HG02610 (cell line): ENCODE measurements around the gene ZNF750.
A peak's percentile ranks its signal among the peaks of the same experiment; 100 is the strongest.

Experiments
- ATAC-seq: cut with Tn5 transposase; IDR thresholded peaks from one replicate; pipeline ENCODE4 v1.9.1; 2021; ENCODE audit warnings: mild to moderate bottlenecking, moderate library complexity; ENCODE audit not compliant: unreplicated experiment

ZNF750 gene

DNA sequence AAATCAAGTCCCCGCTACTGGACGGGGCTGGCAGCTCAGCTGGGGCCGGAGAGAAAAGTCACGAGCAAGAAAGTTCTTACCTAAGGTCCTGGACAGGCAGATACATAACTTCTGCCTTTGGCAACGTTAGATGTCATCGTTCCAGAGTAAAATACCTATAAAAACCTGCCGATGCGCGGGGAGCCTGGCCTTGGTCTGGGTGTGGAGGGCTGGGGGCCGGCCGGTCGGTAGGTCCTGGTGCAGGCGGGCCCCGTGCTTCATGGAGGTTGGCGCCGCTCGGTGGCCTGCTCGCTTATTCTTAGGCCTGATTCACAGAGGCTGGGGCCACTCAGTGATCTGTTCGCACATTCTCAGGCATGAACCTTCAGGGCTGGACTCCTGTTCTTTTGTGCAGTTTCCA, 33.7 kb upstream of the ZNF750 start:
- no peak for ATAC-seq

DNA sequence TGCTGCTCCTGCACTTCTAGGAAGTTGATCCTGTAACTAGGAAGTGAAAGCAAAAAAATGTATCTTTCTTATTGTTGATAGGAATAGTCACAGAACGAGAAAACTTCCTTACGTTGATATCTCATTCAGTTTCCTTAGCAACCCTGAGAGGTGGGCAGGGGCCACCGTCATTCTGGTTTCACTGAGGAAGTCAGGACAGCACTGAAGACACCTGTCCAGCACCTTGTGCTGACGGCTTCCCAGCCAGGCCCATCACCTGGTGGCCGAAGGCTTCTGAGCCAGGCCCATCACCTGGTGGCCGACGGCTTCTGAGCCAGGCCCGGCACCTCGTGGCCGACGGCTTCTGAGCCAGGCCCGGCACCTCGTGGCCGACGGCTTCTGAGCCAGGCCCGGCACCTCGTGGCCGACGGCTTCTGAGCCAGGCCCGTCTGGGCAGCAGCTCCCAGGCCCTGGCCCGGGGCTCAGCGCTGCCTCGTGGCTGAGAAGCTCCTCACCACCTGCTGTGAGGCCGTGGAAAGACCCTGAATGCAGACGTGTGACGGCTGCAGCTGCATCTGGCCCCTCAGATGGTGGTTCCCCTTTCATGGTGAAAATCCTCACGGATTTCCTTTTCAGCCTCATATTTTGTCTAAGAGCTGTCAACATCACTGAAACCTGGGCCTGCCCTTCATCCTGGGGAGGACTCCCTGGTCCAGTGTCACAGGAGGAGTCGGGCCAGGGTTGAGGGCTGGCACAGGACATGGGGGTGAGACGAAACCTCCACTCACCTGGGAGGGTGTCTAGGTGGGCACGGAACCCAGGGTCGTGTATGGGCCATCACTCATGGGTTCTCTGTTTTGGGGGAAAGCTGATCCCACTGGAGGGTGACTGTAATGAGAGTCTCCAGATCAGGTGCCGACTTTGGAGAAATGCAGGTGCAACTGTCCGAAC, 33.0 kb upstream of the ZNF750 start:
- no peak for ATAC-seq

DNA sequence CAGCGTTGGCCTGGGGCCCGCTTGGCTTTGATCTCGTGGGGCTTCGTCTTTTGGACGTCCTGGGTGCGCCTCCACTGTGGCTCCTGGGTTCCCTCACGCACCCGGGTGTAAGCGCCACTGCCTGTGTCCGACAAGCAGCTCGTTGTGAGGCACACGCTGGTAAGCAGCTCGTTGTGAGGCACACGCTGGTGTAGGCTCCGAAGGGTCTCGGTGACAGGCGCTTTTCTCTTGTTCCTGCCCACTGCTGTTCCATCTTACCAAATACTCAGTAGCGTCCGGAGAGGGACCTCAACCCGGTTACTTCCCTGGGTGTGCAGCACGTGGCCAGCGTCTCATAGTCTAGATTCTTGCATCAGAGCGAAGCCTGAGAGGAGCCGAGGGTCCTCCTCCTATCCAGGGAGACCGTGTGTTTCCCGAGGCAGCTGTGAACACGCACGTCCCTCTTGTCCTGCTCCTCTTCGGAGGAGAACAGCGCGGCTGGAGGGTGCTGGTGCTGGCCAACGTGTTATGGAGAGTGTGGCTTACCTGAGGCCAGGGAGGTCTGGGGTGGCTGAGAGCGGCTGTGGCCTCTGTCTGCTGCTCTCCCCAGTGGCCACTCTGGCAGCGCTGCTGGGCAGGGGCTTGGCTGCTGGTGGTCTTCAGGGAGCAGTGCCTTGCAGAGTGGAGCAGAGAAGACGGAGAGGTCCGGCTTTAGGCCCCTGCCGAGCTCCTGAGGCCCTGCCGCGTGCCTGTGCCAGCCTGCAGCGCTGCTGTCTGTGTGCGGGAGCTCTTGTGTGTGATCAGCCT, 32.1 kb upstream of the ZNF750 start:
- ATAC-seq = no peak

DNA sequence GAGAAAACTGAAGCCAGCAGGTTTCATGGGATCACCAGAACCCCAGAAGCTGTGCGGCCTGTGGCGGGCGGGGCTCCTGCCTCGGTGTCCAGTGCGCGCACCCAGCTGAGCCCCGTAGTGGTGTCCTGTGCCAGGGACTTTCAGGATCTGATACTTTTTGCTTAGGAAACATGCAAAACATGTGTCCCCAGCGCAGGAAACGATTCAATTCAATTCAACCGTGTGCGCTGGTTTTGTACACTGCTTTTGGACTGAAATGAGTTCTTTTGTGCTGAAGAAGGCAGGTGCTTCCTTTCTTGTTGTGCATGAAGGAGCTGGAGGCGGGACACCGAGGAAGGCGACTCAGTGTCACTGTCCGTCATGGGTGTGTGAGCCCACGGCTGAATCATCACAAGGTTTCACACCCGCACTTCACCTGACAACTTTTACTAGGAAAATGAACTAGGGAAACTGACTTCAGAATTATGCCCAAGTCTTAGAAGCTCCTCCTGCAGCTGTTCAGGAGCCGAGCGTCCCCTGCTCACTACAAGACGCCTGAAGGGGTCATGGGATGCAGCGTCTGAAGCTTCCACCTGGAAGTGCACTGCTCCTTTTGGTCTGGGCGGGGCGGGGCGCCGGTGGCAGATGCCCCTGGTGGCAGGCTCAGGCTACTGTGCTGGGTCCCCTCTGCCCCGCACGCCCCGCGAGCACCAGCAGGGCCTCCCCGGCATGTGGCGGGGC, 31.4 kb upstream of the ZNF750 start:
- ATAC-seq = peak; percentile 70

DNA sequence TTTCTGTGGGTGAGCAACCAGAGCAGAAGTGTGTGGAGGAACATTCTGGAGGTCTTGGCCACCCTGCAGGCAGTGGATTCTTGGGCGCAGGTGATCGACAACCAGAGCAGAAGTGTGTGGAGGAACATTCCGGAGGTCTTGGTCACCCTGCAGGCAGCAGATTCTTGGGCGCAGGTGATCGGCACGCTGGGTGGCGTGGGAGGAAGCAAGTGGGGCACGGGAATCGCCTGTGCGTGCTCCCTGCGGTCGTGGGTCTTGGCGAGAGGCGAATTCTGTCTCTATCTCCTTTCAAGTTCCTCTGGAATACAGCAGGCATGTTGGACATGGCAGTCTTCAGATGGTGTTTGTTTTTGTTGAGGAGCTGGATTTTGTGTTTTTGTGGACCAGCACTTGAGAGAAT, 30.7 kb upstream of the ZNF750 start:
- ATAC-seq = no peak

DNA sequence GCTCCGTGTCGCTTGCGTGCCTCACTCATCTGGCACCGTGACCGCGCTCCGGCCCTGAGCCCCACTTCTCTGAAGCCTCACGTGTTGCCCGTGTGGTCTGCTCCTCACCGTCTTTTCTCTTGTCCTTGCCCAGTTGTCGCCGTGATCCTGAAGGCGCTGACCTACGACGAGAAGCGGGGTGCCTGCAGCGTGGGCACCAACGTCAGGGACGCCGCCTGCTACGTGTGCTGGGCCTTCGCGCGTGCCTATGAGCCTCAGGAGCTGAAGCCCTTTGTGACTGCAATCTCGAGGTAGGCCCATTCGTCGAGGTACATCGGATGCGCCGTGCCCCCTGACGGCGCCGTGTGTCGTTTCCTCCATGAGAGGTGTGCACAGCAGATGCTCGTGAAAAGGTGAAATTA, 30.3 kb upstream of the ZNF750 start:
- no peak for ATAC-seq

DNA sequence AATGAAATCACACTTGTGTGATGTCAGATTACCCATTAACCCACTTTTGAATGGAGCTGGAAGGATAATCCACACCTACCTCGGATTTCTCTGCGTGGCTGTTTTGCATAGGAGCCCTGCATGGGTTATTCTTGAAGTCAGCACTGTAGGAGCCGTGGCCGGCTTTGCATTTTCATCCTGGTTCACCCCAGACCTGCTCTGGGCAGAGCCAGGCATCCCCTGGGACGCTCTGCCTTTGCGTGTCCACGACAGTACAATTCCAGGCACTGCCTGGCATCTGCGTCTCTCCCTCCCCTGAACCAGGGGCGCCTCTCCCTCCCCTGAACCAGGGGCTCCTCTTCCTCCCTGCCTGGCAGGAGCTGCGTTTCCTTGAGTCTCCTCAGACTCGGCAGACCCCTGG, 29.7 kb upstream of the ZNF750 start:
- ATAC-seq = no peak

DNA sequence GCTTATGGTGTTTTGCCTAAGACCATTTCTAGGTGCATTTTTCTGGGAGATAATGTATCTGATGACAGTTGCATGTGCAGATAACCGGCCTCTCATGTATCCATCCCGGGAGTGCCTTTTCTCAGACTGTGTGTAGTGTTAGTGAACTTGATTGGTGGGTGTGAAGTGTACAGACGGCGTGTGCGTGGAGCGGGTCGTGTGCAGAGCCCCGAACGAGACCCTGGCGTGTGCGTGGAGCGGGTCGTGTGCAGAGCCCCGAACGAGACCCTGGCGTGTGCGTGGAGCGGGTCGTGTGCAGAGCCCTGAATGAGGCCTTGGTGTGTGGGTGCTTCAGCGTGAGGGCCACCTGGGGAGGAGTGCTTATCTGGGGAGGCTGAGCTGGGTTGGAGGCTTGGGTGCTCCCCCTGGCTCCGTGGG, 28.9 kb upstream of the ZNF750 start:
- no peak for ATAC-seq

DNA sequence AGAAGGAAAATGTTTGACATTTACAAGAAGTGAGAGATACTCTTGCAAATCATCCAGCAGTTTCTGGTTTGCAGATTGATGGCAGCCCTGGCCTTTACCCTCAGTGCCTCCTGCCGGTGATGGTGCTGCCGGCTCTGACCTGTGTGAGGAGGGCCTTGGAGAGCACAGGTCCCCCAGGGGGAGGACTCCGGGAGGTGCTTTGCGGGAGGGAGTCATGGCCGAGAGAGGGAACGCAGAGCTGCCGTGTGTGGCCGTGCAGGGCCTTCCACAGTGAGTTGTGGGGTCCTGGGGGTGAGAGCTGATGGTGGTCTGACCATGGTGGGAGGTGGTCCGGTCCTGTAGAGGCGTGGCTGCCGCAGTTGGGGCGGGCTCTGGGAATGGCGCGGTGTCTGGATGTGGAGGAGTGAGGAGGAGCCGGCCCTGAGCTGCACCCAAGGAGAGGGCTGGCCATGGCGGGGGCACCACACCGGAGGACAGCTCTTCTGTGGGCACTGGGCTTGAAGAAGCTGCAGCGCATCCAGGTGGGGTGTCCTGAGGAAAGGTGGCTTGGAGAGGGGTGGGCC, 28.0 kb upstream of the ZNF750 start:
- no peak for ATAC-seq

DNA sequence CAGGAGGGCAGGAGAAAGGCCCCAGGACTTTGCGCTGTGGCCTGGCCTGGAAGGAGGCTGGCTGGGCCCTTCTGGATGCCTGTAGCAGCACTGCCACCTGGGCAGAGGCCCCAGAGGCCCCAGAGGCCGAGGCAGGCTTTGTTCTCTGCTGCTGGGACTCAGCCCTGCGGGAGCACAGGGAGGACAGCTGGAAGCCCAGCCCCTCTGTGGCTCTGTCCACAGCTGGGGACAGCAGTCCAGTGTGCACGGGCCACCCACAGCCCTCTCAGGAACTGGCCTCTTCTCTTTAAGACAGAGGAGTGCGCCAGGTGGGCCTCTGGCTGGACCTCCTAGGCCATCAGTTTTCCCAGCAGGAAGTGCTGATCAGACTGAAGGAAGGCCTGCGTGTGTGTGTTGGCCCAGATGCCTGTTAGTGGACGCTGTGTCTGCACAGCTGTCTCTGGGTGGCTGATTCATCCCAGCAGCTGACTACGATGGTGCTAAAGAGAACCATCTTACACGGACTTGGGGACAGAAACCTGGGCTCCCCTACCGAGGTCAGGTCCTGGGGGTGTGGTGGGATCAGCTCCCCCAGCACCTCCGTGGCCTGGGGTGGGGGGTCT, 26.9 kb upstream of the ZNF750 start:
- no peak for ATAC-seq

DNA sequence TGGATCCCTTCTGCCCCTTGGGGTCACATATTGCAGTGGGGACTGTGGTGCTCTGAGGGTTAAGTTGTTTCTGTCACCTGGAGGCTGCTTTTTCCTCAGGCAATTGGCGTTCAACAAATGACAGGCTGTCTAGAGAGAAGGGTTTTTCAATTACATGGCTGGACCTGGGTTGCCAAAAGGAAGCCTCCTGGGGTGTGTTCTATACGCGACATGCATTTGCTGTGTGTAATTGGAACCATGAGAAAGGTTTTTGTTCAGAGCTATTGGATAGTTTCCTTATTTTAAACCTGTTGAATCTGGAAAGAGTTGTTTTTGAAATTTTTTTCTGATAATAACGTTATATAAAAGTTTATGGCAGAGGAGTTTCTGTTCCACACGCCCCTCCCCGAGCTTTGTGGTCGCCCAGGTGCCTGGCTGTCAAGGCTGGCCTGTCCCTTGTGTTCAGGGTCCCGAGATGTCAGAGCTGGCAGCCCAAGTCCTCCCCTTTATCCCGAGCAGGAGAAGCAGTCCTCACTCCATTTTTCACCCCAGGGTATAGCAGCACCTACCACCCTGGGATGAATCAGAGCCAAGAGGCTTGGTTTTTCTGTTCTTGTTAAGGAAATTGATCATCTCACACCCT, 26.1 kb upstream of the ZNF750 start:
- ATAC-seq = no peak

DNA sequence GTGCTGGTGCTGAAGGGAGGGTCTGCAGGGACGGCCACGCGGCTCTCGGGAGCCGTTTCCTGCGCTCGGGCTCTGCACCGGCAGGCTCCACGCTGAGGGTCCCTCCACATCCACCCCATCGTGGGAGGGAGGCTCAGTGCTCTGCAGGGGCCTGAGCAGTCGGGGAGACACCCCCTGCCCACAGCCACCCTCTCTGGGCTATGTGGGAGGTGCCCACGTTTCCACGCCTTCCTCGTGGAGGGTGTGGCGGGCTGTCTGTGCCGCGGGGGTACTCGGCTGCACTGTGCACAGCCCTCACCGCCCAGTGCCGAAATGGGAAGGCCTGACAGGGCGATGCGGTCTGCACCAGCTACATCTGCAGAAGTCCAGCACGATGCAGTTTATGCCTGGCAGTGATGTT, 25.5 kb upstream of the ZNF750 start:
- ATAC-seq = no peak

DNA sequence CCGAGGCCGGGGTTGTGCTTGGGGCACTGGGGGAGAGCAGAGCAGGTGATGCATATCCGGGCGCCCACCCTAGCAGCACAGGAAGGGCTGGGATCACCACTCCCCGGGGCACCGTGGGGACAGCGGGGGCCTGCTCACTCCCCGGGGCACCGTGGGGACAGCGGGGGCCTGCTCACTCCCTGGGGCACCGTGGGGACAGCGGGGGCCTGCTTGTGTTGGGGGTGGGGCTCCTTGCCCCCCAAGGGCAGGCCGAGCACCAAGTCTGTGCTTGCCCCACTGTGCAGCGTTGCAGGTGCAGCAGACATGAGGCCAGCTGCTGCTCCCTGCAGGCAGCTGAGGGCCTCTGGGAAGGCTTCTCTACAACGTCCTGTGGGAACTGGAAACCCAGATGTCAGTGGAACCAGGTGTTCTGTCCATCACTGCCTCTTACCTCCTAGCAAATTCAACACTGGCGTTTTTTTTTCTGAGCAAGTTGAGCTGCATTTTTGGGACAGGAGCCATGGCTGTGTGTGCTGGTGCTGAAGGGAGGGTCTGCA, 25.0 kb upstream of the ZNF750 start:
- no peak for ATAC-seq

DNA sequence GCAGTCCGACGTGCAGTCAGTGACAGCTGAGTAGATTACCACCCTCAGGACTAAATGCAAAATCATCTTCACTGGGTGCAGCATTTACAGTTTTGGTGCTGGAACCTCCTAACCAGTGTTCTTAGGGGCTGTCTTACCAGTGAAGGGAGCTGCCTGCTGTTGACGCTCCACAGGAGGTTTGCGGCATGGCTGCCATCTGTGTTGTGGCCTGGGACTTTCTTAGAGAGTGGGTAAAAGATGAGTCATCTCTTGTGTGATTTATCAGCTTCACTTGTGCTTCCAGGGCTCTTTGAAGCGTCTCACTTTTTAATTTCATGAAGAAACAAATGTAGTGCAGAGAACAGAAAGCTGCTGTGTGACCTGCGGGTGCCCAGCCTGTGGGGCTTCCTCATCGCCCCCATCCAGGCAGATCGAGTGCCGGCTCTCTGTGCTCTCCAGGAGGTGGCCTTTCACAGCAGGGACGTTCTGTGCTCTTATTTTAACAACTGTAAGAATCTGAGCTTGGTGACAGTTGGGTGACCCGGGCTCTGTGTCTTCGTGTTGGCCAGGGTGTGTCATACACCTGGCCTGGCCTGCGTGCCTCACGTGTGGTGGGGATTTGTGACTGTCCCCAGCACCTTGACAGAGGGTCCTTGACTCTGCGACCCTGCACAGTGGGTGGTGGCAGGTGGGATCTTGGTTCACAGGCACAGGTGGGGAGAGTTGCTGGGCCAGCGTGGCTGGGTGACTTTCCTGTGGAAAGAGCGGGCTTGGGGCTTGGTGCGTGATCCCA, 24.3 kb upstream of the ZNF750 start:
- ATAC-seq = peak; percentile 83

DNA sequence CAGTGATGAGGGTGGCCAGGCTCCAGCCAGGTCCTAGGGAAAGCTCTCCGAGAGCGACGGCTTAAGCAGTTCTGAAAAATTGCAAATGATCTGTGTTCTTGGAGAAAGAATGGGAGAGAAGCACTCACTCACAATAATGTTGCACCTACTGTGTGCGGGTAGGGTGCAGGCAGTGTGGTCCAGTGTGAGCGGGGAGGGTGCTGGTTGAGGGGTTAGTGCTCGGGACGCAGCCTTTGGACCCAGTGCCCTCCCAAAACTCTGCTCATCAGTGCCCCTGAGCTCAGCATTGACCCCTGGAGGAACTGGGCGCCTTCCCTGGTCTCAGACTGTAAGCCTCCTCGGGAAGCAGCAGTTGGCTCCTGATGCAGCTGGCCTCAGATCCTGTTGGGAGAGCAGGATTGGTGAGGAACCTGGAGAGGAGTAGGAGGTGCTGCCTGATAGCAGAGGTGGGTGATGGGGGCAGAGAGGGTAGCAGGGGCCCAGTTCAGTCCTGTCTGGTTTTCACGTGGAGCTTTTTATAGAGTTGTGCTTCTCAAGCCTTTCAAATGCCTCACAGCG, 23.6 kb upstream of the ZNF750 start:
- ATAC-seq = no peak

DNA sequence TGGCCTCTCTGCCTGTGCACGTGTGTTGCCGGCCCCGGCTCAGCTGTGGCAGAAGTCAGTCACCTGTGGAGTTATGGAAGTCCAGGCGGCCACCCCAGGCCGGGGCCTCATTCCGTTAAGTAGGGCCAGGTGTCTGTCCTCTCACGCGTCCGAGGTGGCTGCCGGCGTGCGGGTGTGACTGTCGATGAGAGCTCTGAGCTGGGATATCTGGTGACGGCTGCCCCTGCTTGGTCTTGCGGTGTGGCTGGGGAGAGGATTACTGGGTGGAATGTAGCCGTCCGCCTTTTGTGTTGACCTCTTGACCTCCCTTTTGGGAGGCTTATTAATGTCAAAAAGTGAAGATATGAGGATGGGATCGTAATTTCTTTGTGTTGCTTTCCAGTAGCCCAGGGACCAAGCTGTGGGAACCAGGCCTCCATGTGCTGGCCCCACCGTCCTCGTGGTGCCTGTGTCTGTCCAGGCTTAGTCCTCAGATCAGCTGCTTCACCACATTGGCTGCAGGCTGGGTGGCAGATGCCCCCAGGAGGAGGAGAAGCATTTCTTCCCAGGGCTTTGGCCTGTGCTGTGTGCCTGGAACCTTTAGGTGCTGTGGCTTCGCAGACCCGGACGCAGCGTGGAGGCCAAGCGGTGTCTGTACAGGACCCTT, 23.0 kb upstream of the ZNF750 start:
- ATAC-seq = no peak

DNA sequence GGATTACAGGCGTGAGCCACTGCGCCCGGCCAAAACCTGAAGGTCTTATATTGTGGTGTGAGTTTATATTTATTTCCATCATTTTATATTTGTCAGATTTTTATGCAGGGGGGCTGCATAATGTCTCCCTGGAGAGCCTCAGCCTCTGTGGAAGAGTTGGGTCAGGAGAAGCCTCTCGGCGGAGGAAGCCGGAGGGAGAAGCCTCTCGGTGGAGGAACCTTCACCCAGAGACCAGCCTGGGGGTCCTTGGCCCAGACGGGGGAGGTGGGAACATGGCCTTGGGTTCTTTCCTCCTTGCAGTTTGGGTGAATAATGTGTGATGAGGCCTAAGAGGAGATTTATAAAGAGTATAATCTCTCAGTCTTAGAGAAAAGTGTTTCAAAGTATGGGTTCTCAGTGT, 22.4 kb upstream of the ZNF750 start:
- ATAC-seq = no peak

DNA sequence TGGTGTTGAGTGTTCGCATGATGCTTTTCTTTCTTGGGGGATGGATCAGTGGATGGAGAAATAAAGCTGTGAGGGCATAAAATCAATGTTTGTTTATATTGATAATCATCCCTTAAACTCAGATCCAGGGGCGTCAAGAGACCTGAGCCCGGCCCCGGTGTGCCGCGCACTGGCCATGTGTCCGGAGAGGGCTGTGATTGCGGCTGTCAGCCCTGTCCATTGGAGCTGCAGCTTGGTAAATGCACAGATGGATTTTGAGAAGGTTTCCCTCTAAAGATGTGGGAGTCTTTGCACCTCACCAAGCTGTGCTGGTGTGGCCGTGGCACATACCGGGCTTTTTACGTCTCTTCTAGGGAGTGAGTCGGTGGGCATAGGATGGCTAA, 21.6 kb upstream of the ZNF750 start:
- no peak for ATAC-seq
